PFSK-1 (cell line): ENCODE measurements around the gene BARHL1.

Experiments used
- FOXP2 ChIP-seq: optimal IDR thresholded peaks from 2 replicates; pipeline ENCODE3; 2011; ENCODE audit warnings: borderline replicate concordance, control low read depth, inconsistent platforms; ENCODE audit not compliant: insufficient read depth; ENCODE audit errors: extremely low read length, extremely low read depth
- POLR2AphosphoS5 ChIP-seq: IDR thresholded peaks from 2 replicates; pipeline ENCODE4 v1.6.1; 2012; ENCODE audit warnings: low read depth, mild to moderate bottlenecking, control low read depth, low read length, moderate library complexity
- SIN3A ChIP-seq: IDR thresholded peaks from 2 replicates; pipeline ENCODE4 v1.6.1; 2012; ENCODE audit warnings: mild to moderate bottlenecking, low read length, moderate library complexity, borderline replicate concordance; ENCODE audit not compliant: insufficient read depth
- TAF1 ChIP-seq: IDR thresholded peaks from 2 replicates; pipeline ENCODE4 v1.6.1; 2012; ENCODE audit warnings: low read length, control low read depth, borderline replicate concordance; ENCODE audit not compliant: insufficient read depth
- TF ChIP-seq, protein P1 (sequence below), 2 experiments: IDR thresholded peaks; 2 replicates each; pipeline versions ENCODE4 v1.6.1 to v1.8.0; 2011 to 2012; ENCODE audit warnings: low read depth in 2 of 2, low read length in 2 of 2, control low read depth in 1 of 2, inconsistent platforms in 1 of 2, mild to moderate bottlenecking in 1 of 2, moderate library complexity in 1 of 2; ENCODE audit not compliant: insufficient read depth in 1 of 2

BARHL1 gene

GRCh38 chr9:132586830-132587591 lies 4.6 kb downstream of the BARHL1 start:
- TF ChIP-seq SIN3A: no peak
- TF ChIP-seq POLR2AphosphoS5: no peak
- TF ChIP-seq, protein P1, sequence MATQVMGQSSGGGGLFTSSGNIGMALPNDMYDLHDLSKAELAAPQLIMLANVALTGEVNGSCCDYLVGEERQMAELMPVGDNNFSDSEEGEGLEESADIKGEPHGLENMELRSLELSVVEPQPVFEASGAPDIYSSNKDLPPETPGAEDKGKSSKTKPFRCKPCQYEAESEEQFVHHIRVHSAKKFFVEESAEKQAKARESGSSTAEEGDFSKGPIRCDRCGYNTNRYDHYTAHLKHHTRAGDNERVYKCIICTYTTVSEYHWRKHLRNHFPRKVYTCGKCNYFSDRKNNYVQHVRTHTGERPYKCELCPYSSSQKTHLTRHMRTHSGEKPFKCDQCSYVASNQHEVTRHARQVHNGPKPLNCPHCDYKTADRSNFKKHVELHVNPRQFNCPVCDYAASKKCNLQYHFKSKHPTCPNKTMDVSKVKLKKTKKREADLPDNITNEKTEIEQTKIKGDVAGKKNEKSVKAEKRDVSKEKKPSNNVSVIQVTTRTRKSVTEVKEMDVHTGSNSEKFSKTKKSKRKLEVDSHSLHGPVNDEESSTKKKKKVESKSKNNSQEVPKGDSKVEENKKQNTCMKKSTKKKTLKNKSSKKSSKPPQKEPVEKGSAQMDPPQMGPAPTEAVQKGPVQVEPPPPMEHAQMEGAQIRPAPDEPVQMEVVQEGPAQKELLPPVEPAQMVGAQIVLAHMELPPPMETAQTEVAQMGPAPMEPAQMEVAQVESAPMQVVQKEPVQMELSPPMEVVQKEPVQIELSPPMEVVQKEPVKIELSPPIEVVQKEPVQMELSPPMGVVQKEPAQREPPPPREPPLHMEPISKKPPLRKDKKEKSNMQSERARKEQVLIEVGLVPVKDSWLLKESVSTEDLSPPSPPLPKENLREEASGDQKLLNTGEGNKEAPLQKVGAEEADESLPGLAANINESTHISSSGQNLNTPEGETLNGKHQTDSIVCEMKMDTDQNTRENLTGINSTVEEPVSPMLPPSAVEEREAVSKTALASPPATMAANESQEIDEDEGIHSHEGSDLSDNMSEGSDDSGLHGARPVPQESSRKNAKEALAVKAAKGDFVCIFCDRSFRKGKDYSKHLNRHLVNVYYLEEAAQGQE (IDR thresholded peaks at IDR 0.05; ENCODE audit: insufficient read depth in 1 of 2, low read depth in 2 of 2, low read length in 2 of 2): no peak
- no peak for TF ChIP-seq TAF1
- no peak for TF ChIP-seq FOXP2

GRCh38 chr9:132587592-132587955 lies 5.2 kb downstream of the BARHL1 start:
- TF ChIP-seq POLR2AphosphoS5 (no peak), SIN3A (no peak), TAF1 (no peak), FOXP2 (no peak)
- TF ChIP-seq, protein P1 (IDR thresholded peaks at IDR 0.05; ENCODE audit: insufficient read depth in 1 of 2, low read depth in 2 of 2, low read length in 2 of 2): no peak

DNA sequence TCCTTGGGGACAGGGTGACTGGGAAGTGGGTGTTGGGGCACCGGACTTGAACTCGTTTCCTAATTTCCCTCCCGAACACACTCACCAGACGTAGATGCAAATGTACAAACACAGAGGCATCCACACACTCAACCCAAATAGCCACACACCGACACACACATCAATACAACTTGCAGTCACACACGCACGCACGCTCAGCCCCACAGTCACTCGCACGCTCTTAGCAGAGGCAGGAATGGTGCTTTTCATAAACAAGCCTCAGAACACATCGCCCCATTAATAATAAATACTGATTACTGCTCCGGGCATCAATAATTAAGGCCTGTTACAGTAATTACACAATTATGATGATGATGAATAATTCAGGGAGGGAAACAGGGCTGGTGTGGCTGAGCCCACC lies 5.7 kb downstream of the BARHL1 start:
- no peak for TF ChIP-seq SIN3A
- TF ChIP-seq, protein P1 (IDR thresholded peaks at IDR 0.05; ENCODE audit: insufficient read depth in 1 of 2, low read depth in 2 of 2, low read length in 2 of 2): no peak
- no peak for TF ChIP-seq TAF1

DNA sequence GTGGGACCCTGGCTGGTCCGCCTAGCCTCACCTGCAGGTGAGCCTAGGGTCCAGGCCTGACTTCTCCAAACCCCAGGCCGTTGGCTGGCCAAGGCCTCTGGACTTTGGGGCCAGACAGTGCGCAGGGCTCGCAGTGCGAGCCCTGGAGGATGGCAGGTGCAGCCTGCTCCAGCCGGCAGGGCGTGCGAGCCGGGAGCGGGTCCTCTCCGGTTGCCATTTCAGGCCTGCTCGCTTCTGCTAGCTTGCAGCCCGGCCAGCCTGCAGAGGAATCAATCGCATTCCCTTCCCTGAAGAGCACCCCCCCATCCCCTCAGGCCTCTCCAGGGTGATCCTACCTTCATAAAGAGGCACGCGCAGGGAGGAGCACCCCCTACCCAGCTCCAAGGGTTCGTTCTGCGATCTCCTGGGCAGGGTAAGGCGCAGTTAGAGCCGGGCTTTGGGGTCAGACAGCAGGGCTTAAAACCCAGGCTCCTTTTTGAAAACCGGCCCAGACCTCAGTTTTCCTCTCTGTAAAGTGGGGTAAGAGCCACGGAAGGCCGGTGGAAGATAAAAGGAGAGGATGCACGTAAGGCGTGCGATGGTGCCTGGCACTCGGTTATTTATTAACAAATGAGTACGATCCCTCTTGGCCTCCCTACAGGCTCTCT lies 6.2 kb downstream of the BARHL1 start:
- TF ChIP-seq, protein P1 (IDR thresholded peaks at IDR 0.05; ENCODE audit: insufficient read depth in 1 of 2, low read depth in 2 of 2, low read length in 2 of 2): no peak
- no peak for TF ChIP-seq POLR2AphosphoS5
- TF ChIP-seq FOXP2: no peak
- TF ChIP-seq TAF1: no peak
- TF ChIP-seq SIN3A: no peak
